IPS-18a (cell line): ENCODE data around the gene TOR1A.

Experiments used
- H3K27ac ChIP-seq: one replicate; pipeline ENCODE4 v1.5.1; 2013; ENCODE audit warnings: low read length
- H3K27me3 ChIP-seq: one replicate; pipeline ENCODE4 v1.6.1; 2013; ENCODE audit warnings: mild to moderate bottlenecking, low read length; ENCODE audit not compliant: control insufficient read depth, insufficient read depth
- H3K36me3 ChIP-seq: one replicate; pipeline ENCODE4 v1.6.1; 2013; ENCODE audit warnings: low read depth, low read length; ENCODE audit not compliant: control insufficient read depth
- H3K4me1 ChIP-seq: one replicate; pipeline ENCODE4 v1.6.1; 2013; ENCODE audit warnings: low read depth, low read length; ENCODE audit not compliant: control insufficient read depth
- H3K4me3 ChIP-seq: one replicate; pipeline ENCODE4 v1.5.1; 2013; ENCODE audit warnings: low read length
- H3K9ac ChIP-seq: one replicate; pipeline ENCODE4 v1.6.1; 2013; ENCODE audit warnings: mild to moderate bottlenecking, low read length, moderate library complexity
- H3K9me3 ChIP-seq: one replicate; pipeline ENCODE4 v1.6.1; 2013; ENCODE audit warnings: low read depth, low read length; ENCODE audit not compliant: control insufficient read depth

TOR1A gene

DNA sequence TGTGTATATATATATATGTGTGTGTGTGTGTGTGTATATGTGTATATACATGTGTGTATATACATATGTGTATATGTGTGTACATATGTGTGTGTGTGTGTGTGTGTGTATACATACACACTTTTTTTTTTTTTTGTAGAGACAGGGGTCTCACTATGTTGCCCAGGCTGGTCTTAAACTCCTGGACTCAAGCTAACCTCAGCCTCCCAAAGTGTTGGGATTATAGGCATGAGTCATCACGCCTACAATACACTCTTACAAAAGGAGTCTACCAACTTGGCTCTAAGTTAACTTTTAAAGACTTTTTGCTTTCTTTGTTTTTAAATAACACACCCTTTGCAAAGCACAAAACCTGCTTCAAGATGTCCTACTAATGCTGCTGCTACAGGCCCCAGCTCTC lies 9.0 kb upstream of the TOR1A start:
- Histone ChIP-seq H3K4me1 (peaks cover 11% of the 10 kb centered on the region), H3K9me3 (no peaks in the 10 kb centered on the region), H3K27ac (no peak overlapping the region), H3K27me3 (no peaks in the 10 kb centered on the region), H3K36me3 (peaks cover 46% of the 10 kb centered on the region), H3K9ac (no peak overlapping the region), H3K4me3 (no peak overlapping the region)

DNA sequence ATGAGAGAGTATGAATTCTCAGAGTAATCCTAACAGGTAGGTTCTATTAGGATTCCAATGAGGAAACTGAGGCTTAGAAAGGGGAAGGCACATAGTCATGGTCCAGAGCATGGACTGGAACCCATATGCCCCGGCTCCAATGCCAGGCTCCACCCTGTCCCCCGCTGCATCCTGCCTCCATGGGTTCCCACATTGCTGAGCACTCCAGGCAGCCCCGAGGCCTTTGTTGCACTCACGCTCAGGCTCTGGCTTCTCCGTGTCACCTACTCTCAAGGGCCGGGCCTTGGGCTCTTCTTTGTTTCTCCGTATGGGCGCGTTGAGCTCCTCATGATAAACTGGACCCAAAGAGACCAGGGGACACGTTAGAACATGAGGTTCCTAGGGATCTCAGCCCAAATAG lies 5.0 kb upstream of the TOR1A start:
- Histone ChIP-seq H3K9ac (no peak overlapping the region), H3K9me3 (no peaks in the 10 kb centered on the region), H3K4me1 (peaks cover under 1% of the 10 kb centered on the region), H3K27ac (no peak overlapping the region), H3K36me3 (peaks cover 48% of the 10 kb centered on the region), H3K27me3 (no peaks in the 10 kb centered on the region), H3K4me3 (no peak overlapping the region)

GRCh38 chr9:129828051-129828450 lies 4.1 kb upstream of the TOR1A start:
- H3K4me1 ChIP-seq = no peaks in the 10 kb centered on the region
- H3K27ac ChIP-seq = no peak overlapping the region
- no peak overlapping the region for H3K9ac ChIP-seq
- no peaks in the 10 kb centered on the region for H3K9me3 ChIP-seq
- peaks cover 45% of the 10 kb centered on the region for H3K36me3 ChIP-seq
- H3K27me3 ChIP-seq = no peaks in the 10 kb centered on the region
- H3K4me3 ChIP-seq = no peak overlapping the region

DNA sequence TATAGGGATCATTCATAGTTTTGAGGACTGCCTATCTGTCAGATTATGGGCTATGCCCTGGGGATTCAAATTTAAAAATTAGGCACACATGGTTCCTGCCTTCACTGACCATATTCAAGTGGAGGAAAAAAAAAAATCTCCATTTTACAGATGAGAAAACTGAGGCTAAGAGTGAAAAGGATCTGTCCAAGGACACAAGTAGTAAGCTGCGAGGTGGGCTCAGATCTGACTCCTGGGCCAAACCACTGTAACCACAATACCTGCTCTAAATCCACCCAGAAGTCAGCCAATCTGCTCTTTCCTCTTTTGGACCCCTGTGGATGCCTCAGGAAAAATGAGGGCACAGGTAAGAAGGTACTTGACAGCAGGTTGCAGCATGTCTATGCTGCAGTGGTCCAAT lies 2.8 kb upstream of the TOR1A start:
- Histone ChIP-seq H3K4me1 (no peaks in the 10 kb centered on the region), H3K36me3 (peaks cover 44% of the 10 kb centered on the region), H3K9me3 (no peaks in the 10 kb centered on the region), H3K27me3 (no peaks in the 10 kb centered on the region), H3K4me3 (no peak overlapping the region), H3K9ac (no peak overlapping the region), H3K27ac (no peak overlapping the region)

- H3K36me3 ChIP-seq = peaks cover 45% of the 10 kb centered on the region
- no peaks in the 10 kb centered on the region for H3K27me3 ChIP-seq
- no peak overlapping the region for H3K9ac ChIP-seq
- no peak overlapping the region for H3K27ac ChIP-seq
- H3K4me1 ChIP-seq = no peaks in the 10 kb centered on the region
- no peaks in the 10 kb centered on the region for H3K9me3 ChIP-seq
- no peak overlapping the region for H3K4me3 ChIP-seq
Observed at GRCh38 chr9:129826344-129826743, 2.4 kb upstream of the TOR1A start.

DNA sequence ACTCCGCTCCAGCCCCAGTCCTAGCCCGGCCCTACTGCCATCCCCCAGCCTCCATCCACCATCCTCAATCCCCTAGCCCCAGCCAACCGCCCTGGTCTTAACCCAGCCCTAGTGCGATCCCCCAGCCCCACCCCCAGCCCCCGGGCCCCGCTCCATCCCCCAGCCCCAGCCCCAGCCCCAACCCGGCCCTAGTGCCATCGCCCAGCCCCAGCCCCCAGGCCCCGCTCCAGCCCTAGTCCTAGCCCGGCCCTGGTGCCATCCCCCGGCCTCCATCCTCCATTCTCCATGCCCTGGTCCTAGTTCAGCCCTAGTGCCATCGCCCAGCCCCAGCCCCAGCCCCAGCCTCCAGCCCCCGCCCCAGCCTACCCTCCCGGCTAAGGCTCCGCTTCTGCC lies 398 bp downstream of the TOR1A start:
- H3K9ac ChIP-seq = peak overlapping the region; percentile 62
- H3K27me3 ChIP-seq = no peaks in the 10 kb centered on the region
- H3K27ac ChIP-seq = no peak overlapping the region
- H3K36me3 ChIP-seq = peaks cover 39% of the 10 kb centered on the region
- no peaks in the 10 kb centered on the region for H3K9me3 ChIP-seq
- H3K4me3 ChIP-seq = peak overlapping the region; percentile 74
- H3K4me1 ChIP-seq = no peaks in the 10 kb centered on the region

DNA sequence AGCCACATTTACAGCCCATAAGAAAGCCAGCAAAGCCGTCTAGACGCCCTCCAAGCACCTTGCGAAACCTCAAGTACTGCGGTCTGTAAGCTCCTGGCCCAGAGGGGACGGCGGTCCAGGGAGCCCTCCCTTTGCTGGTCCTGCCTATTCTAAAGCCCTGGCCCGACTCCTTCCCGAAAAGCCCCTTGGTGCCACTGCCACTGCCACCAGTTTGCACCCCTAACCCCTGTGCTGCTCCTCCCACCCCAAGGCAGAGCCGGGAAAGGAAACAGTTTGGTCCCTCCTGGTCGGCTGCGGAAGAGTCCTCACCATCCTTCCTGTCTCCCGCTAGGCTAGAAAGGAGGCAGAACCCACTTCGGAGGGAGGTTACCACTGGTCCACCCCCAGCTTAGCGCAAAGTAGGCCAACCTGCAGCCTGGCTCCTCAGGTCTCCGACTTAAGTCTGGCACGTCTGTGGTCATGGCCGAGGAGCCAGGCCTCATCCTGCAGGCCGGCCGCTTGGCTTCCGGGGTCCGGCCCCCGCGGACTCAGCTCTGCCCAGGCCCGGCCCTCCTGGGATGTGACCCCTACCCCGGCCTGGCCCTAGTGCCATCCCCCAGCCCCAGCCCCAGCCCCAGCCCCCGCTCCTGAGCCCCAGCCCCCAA lies 916 bp downstream of the TOR1A start:
- no peaks in the 10 kb centered on the region for H3K4me1 ChIP-seq
- H3K4me3 ChIP-seq = peak overlapping the region; percentile 62
- peaks cover 40% of the 10 kb centered on the region for H3K36me3 ChIP-seq
- H3K9ac ChIP-seq = no peak overlapping the region
- H3K27me3 ChIP-seq = no peaks in the 10 kb centered on the region
- H3K9me3 ChIP-seq = no peaks in the 10 kb centered on the region
- no peak overlapping the region for H3K27ac ChIP-seq

DNA sequence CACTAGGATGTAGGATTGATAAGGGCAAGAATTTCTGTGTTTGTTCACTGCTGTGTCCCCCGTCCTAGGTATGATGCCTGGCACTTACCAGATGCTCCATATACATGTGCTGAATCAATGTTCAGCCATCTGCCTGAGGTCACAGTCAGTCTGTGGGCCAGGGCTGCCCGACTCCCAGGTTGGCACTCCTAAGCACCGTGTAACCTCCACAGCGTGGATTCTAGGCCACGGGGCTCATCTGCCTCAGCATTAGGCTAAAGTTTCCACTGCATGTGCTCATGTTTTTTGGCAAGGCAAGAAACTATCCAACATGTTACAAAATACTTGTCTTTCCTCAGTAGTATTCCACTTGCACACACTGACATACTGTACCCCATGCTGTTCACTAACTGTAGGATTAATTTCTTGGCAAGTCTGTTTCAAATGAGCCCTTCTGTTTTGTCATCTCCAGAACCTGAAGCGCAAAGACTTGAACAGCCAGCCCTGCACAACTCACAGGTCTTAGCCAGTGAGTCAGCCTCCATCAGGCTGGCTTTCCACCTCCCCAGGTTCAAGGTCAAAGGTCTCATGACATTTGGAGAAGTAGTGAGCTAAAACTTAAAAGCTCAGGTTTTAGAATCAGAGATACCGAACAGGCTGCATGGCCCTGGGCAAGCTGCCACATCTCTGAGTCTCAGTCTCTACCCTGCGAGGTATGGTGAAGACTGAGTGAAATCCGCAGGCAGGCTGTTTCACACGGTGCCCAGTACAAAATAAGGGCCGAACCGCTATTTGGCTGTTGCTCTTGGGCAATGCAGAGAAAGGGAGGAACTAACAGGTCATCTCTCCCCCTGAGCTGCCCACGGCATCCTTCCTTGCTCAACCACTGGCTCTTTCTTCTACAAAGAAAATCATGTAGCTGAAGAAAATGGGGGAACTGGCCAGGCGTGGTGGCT lies 7.2 kb downstream of the TOR1A start:
- Histone ChIP-seq H3K9ac (no peak overlapping the region), H3K27me3 (no peaks in the 10 kb centered on the region), H3K27ac (no peak overlapping the region), H3K9me3 (no peaks in the 10 kb centered on the region), H3K4me1 (no peaks in the 10 kb centered on the region), H3K4me3 (no peak overlapping the region), H3K36me3 (peaks cover 62% of the 10 kb centered on the region)

GRCh38 chr9:129815278-129815677 lies 8.7 kb downstream of the TOR1A start:
- Histone ChIP-seq H3K4me3 (no peak overlapping the region), H3K4me1 (no peaks in the 10 kb centered on the region), H3K9me3 (no peaks in the 10 kb centered on the region), H3K9ac (no peak overlapping the region), H3K36me3 (peaks cover 59% of the 10 kb centered on the region), H3K27ac (no peak overlapping the region), H3K27me3 (no peaks in the 10 kb centered on the region)

DNA sequence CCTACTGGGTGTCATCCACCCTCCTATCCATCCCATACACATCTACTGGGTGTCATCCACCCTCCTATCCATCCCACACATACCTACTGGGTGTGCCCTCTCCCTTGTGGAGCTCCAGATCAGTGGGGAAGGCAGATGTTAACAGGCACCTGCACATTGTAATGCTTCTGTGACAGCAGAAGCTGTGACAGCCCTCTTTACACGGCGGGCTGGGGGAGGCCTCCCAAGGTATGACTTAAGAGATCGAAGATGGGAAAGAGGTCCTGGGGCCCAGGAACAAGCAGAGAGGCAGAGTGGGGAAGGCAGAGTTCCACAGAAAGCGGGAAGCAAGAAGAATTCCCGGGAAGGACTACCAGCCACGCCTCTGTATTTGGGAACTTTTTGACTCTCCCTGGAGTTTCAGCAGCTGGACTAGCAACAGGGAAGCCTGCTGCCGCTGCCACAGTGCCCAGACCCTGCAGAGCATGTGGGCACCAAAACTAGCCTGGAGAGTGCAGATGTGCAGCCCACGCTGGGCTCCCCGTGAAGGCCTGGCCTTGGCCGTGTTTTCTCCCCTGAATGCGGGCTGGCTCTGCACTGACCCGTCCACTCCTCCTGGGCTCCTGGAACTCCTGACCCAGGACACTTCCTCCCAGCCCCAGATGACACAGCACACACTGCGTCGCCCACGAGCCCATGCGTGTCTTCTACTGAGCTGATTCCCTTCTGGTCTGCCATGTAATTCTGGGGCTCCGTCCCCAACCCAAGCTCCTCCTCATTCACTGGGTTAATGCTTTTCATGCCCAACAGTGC lies 9.3 kb downstream of the TOR1A start:
- H3K27ac ChIP-seq = no peak overlapping the region
- peaks cover 58% of the 10 kb centered on the region for H3K36me3 ChIP-seq
- H3K9me3 ChIP-seq = no peaks in the 10 kb centered on the region
- H3K9ac ChIP-seq = no peak overlapping the region
- no peaks in the 10 kb centered on the region for H3K4me1 ChIP-seq
- no peak overlapping the region for H3K4me3 ChIP-seq
- no peaks in the 10 kb centered on the region for H3K27me3 ChIP-seq

DNA sequence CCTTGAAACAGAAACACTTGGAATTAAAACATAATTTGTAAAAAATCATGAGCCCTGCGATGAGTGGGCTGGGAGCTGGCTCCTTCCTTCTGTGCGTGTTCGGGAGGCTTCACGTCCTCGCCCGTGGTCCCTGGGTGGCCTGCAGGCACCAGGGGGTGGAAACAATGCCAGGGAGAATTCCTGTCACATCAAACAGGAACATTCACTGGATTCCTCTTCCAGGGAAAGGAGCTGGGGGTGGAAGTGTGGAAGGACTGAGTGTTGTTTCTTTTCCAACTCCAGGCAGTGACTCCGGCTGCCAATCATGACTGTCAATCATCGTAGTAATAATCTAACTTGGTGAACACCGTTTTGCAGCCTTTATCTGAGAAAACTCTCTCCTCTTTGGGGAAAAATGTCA lies 10.3 kb downstream of the TOR1A start:
- H3K9me3 ChIP-seq = no peaks in the 10 kb centered on the region
- no peaks in the 10 kb centered on the region for H3K4me1 ChIP-seq
- H3K9ac ChIP-seq = no peak overlapping the region
- no peaks in the 10 kb centered on the region for H3K27me3 ChIP-seq
- no peak overlapping the region for H3K27ac ChIP-seq
- H3K36me3 ChIP-seq = peaks cover 64% of the 10 kb centered on the region
- H3K4me3 ChIP-seq = no peak overlapping the region
